ENCODE data around the gene INPP5D. TPM values are rescaled to one million over a fixed set of nuclear protein-coding genes. Genes with fewer than 3 reads are reported as not detected.
"Not testable (repeated sequence)": the region's sequence is repeated elsewhere in the genome, so short reads cannot be mapped to it uniquely, and the experiment has no call there.

INPP5D gene
- total and polyA plus RNA-seq, 2 donors (not counting 1 experiment from before 2014, with no cell fraction given), result 0.01 to 0.33 TPM

DNA sequence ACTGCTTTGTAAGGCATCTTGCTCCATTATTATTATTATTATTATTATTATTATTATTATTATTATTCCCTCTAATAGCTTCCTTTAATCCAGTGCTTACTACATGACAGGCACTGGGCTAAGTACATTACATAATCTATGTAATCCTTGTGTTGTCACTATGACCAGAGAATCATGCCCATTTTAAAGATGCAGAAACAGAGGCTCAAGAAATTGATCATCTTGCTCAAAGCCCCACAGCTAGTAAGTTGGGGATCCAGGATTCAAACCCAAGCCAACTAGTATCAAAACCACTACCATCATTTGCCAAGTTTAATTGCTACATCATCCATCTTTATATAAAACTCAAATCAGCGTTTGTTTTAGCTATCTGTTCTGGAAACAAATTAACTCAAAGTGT, 46.5 kb upstream of the INPP5D start:
- Histone ChIP-seq H2AFZ (ENCODE audit: low read length) (no peak overlapping the region), H4K20me1 (ENCODE audit: control insufficient read depth, extremely low read depth, insufficient read depth, low read length) (no peaks in the 10 kb centered on the region), H3K9me3 (ENCODE audit: control insufficient read depth, insufficient read depth, low read depth, low read length) (no peaks in the 10 kb centered on the region), H3K36me3 (ENCODE audit: control insufficient read depth, insufficient read depth, low read length) (no peaks in the 10 kb centered on the region), H3K4me1 (ENCODE audit: control insufficient read depth, extremely low read depth, insufficient read depth, low read length) (no peaks in the 10 kb centered on the region), H3K4me3 (replicated peaks in 1 of 4; ENCODE audit: control extremely low read depth in 1 of 4, insufficient read depth in 1 of 4, low read depth in 3 of 4, low read length in 4 of 4) (no peak overlapping the region), H3K27ac (ENCODE audit: insufficient read depth, low read length) (no peak overlapping the region), H3K9ac (ENCODE audit: insufficient read depth, low read length) (no peak overlapping the region), H3K4me2 (ENCODE audit: extremely low read depth, insufficient read depth, low read length) (no peak overlapping the region), H3K79me2 (ENCODE audit: control insufficient read depth, insufficient read depth, low read length) (no peaks in the 10 kb centered on the region), H3K27me3 (ENCODE audit: control insufficient read depth, insufficient read depth, low read length) (no peaks in the 10 kb centered on the region)
- DNase-seq (ENCODE audit: low read depth in 2 of 2), result no peak
- TF ChIP-seq, protein P1, sequence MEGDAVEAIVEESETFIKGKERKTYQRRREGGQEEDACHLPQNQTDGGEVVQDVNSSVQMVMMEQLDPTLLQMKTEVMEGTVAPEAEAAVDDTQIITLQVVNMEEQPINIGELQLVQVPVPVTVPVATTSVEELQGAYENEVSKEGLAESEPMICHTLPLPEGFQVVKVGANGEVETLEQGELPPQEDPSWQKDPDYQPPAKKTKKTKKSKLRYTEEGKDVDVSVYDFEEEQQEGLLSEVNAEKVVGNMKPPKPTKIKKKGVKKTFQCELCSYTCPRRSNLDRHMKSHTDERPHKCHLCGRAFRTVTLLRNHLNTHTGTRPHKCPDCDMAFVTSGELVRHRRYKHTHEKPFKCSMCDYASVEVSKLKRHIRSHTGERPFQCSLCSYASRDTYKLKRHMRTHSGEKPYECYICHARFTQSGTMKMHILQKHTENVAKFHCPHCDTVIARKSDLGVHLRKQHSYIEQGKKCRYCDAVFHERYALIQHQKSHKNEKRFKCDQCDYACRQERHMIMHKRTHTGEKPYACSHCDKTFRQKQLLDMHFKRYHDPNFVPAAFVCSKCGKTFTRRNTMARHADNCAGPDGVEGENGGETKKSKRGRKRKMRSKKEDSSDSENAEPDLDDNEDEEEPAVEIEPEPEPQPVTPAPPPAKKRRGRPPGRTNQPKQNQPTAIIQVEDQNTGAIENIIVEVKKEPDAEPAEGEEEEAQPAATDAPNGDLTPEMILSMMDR (conservative IDR thresholded peaks at IDR 0.05 in 1 of 2, IDR thresholded peaks at IDR 0.05 in 1 of 2; ENCODE audit: low read depth in 1 of 2, low read length in 2 of 2), result no peak
- no peak for TF ChIP-seq EZH2 (IDR thresholded peaks at IDR 0.05; ENCODE audit: low read length, missing control alignments)

DNA sequence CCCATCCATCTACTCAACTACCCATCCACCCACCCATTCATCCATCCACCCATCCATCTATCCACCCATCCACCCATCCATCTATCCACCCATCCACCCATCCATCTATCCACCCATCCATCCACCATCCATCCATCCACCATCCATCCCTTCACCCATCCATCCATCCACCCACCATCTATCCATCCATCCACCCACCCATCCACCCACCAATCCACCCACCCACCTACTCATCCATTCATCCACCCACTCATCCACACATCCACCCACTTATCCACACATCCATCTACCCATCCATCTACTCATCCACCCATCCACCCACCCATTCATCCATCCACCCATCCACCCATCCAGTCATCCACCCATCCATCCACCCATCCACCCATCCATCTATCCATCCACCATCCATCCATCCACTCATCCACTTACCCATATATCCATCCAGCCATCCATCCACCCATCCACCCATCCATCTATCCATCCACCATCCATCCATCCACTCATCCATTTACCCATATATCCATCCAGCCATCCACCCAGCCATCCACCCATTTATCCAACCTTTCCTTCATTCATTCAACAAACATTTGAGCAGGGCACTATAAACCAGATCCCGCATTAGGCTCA, 45.0 kb upstream of the INPP5D start:
- Histone ChIP-seq H2AFZ (ENCODE audit: low read length) (no peak overlapping the region), H3K27me3 (ENCODE audit: control insufficient read depth, insufficient read depth, low read length) (no peaks in the 10 kb centered on the region), H4K20me1 (ENCODE audit: control insufficient read depth, extremely low read depth, insufficient read depth, low read length) (no peaks in the 10 kb centered on the region), H3K4me1 (ENCODE audit: control insufficient read depth, extremely low read depth, insufficient read depth, low read length) (no peaks in the 10 kb centered on the region), H3K4me2 (ENCODE audit: extremely low read depth, insufficient read depth, low read length) (no peak overlapping the region), H3K9ac (ENCODE audit: insufficient read depth, low read length) (no peak overlapping the region), H3K27ac (ENCODE audit: insufficient read depth, low read length) (no peak overlapping the region), H3K4me3 (replicated peaks in 1 of 4; ENCODE audit: control extremely low read depth in 1 of 4, insufficient read depth in 1 of 4, low read depth in 3 of 4, low read length in 4 of 4) (no peak overlapping the region), H3K79me2 (ENCODE audit: control insufficient read depth, insufficient read depth, low read length) (no peaks in the 10 kb centered on the region), H3K9me3 (ENCODE audit: control insufficient read depth, insufficient read depth, low read depth, low read length) (no peaks in the 10 kb centered on the region), H3K36me3 (ENCODE audit: control insufficient read depth, insufficient read depth, low read length) (no peaks in the 10 kb centered on the region)
- no peak for DNase-seq (ENCODE audit: low read depth in 2 of 2)
- no peak for TF ChIP-seq EZH2 (IDR thresholded peaks at IDR 0.05; ENCODE audit: low read length, missing control alignments)
- TF ChIP-seq, protein P1 (conservative IDR thresholded peaks at IDR 0.05 in 1 of 2, IDR thresholded peaks at IDR 0.05 in 1 of 2; ENCODE audit: low read depth in 1 of 2, low read length in 2 of 2), result no peak

DNA sequence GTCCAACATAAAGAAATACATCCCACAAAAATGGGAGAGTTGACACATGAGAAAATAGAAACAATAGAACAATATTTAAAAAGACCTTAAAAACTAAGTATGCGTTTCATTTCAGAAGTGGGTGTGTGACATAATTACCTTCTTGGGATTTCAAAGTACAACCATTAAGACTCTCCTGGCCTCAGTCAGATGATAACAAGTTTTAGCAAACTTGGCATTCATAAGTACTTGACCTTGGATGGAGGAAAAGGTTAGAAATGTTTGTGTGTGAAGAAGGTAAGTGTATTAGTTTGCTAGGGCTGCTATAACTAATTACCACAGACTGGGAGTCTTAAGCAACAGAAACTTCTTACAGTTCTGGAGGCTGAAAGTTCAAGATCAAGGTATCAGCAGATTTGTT, 42.2 kb upstream of the INPP5D start:
- Histone ChIP-seq H3K4me1 (ENCODE audit: control insufficient read depth, extremely low read depth, insufficient read depth, low read length) (no peaks in the 10 kb centered on the region), H2AFZ (ENCODE audit: low read length) (no peak overlapping the region), H3K4me3 (replicated peaks in 1 of 4; ENCODE audit: control extremely low read depth in 1 of 4, insufficient read depth in 1 of 4, low read depth in 3 of 4, low read length in 4 of 4) (no peak overlapping the region), H3K9ac (ENCODE audit: insufficient read depth, low read length) (no peak overlapping the region), H3K27me3 (ENCODE audit: control insufficient read depth, insufficient read depth, low read length) (no peaks in the 10 kb centered on the region), H4K20me1 (ENCODE audit: control insufficient read depth, extremely low read depth, insufficient read depth, low read length) (no peaks in the 10 kb centered on the region), H3K9me3 (ENCODE audit: control insufficient read depth, insufficient read depth, low read depth, low read length) (no peaks in the 10 kb centered on the region), H3K36me3 (ENCODE audit: control insufficient read depth, insufficient read depth, low read length) (no peaks in the 10 kb centered on the region), H3K27ac (ENCODE audit: insufficient read depth, low read length) (no peak overlapping the region), H3K79me2 (ENCODE audit: control insufficient read depth, insufficient read depth, low read length) (no peaks in the 10 kb centered on the region), H3K4me2 (ENCODE audit: extremely low read depth, insufficient read depth, low read length) (no peak overlapping the region)
- no peak for TF ChIP-seq EZH2 (IDR thresholded peaks at IDR 0.05; ENCODE audit: low read length, missing control alignments)
- TF ChIP-seq, protein P1 (conservative IDR thresholded peaks at IDR 0.05 in 1 of 2, IDR thresholded peaks at IDR 0.05 in 1 of 2; ENCODE audit: low read depth in 1 of 2, low read length in 2 of 2), result no peak
- no peak for DNase-seq (ENCODE audit: low read depth in 2 of 2)

DNA sequence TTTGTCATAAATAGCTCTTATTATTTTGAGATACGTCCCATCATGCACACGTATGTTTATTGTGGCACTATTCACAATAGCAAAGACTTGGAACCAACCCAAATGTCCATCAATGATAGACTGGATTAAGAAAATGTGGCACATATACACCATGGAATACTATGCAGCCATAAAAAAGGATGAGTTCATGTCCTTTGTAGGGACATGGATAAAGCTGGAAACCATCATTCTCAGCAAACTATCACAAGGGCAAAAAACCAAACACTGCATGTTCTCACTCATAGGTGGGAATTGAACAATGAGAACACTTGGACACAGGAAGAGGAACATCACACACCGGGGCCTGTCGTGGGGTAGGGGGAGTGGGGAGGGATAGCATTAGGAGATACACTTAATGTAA, 40.5 kb upstream of the INPP5D start:
- H3K4me2 ChIP-seq (ENCODE audit: extremely low read depth, insufficient read depth, low read length); H3K36me3 ChIP-seq (ENCODE audit: control insufficient read depth, insufficient read depth, low read length); H3K27ac ChIP-seq (ENCODE audit: insufficient read depth, low read length); DNase-seq (ENCODE audit: low read depth in 2 of 2); H3K79me2 ChIP-seq (ENCODE audit: control insufficient read depth, insufficient read depth, low read length); H3K9ac ChIP-seq (ENCODE audit: insufficient read depth, low read length); H4K20me1 ChIP-seq (ENCODE audit: control insufficient read depth, extremely low read depth, insufficient read depth, low read length); H3K27me3 ChIP-seq (ENCODE audit: control insufficient read depth, insufficient read depth, low read length); H2AFZ ChIP-seq (ENCODE audit: low read length); H3K9me3 ChIP-seq (ENCODE audit: control insufficient read depth, insufficient read depth, low read depth, low read length); H3K4me1 ChIP-seq (ENCODE audit: control insufficient read depth, extremely low read depth, insufficient read depth, low read length); H3K4me3 ChIP-seq (replicated peaks in 1 of 4; ENCODE audit: control extremely low read depth in 1 of 4, insufficient read depth in 1 of 4, low read depth in 3 of 4, low read length in 4 of 4): not testable (repeated sequence)

All from fibroblast of lung (primary cell).